GM18907 (cell line): ENCODE results near the gene KREMEN1.

Source experiments
- ATAC-seq: cut with Tn5 transposase; IDR thresholded peaks from one replicate; pipeline ENCODE4 v1.9.1; 2021; ENCODE audit warnings: mild to moderate bottlenecking, moderate library complexity; ENCODE audit not compliant: unreplicated experiment

KREMEN1 gene

DNA sequence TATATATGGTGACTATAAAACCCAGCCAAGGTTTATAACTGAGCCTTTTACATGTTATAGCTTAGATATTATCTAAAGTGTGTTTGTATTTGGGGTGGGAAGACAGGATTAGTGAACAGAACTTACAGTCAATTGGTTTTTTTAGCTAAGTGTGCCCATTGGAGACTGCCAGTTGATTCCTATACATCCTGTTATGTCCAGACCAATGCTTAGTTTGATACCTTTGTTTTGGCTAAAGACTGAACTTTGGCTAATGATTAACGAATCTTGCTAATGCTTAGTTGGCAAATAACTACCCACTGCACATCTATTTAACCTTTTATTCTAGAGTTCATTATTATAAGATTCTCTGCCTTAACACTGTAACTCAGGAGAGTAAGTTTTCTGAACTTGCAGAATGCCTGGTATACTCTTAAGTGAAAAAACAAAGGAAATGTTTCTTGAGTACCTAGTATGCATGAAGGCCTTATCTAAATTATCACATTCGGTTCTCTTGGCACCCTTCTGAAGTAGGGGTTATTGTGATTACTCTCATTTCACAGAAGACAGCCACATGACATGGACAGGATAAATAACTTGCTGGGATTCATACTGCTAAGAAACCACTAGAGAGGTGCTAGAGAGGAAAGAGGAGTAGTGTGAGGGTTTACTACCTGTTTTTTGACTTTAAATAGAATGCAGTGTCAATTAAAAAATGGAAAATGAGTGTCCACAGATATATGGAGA, 54.0 kb downstream of the KREMEN1 start:
- ATAC-seq: no peak

DNA sequence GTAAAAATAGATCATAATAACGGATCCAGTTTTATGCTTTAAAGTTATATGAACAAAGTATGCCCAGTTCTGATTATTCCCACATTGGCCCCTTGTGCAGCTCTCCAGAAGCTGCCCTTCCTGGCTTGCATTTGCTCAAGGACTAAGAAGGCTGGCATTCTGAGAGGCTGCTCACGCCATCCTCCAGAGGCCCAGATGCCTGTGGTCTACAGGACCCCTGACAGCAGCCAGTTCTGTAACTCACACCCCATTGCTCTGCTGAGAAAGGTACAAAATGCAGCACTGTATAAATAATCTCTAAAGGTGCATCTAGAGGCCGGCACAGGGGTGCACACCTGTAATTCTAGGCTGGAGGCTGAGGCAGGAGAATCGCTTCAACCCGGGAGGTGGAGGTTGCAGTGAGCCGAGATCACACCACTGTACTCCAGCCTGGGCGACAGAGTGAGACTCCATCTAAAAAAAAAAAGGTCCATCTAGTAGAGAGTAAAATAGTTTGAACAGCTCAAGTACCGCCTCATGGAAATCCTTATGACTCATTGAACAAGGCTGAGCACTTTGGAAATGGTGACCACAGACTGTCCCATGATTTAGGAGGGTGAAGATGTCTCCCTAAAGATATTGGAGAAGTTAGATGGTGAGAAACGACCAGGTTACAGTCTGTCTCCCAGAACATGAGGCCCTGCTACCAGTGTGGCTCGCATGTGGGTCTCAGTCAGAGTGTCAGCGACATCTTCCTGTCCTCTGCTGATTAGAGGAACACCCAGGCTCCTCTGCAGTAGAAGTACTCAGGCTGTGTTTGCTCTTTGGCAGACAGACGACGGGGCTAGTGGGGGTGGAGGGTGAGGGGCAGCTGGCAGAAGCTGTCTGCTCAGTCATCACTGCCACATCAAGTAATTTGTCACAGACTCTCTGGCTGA, 56.3 kb downstream of the KREMEN1 start:
- no peak for ATAC-seq

DNA sequence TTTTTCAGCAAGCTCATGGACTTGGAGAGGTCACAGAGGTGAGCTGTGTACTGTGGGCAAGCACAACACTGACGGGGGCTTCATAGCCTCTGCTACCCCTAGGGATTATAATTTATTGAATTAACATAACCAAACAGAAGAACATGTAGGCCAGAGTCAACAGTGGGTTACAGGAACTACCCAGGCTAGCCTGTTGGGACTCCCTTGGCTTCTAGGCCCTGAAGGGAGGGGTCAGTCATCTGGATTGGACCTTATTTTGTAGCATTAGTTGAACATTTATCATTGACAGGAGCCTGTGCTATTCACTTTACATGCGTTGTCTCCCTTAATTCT, 56.9 kb downstream of the KREMEN1 start:
- ATAC-seq: no peak

DNA sequence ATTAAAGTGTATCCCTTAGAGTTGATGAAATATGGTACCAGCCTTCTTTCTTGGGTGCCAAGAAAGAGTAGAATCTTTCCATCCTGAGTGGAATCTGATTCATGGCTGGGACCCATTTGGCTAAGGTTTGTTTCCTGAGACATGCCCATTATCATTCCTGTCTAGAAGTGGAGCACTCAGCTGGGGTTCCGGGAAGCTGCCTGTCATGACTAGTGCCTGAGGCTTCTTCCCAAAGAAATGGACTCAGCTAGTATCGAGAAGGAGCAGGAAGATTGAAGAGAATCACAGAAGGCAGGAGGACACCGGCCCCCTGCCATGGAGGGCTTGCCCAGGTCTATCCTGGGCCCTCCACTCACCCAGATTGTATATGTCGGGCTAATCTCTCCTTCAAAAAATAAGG, 57.6 kb downstream of the KREMEN1 start:
- no peak for ATAC-seq

DNA sequence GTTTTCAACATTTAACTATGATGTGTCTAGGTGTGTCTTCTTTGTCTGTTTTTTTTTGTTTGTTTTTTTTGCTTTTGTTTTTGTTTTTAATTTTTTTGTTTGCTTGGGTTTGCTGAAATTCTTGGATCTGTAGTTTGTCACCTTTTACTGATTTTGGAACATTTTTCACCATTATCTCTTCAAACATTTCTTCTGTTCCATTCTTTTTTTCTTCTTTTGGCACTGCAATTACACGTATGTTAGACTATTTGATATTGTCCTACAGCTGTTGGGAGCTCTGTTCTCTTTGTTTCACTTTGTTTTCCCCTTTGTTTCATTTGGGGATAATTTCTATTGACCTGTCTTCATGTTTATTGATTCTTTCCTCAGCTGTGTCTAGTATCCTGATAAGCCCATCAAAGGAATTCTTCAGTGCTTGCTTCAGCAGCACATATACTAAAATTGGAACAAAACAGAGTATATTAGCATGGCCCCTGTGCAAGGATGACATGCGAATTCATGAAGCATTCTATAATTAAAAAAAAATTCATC, 60.8 kb downstream of the KREMEN1 start:
- ATAC-seq: no peak

DNA sequence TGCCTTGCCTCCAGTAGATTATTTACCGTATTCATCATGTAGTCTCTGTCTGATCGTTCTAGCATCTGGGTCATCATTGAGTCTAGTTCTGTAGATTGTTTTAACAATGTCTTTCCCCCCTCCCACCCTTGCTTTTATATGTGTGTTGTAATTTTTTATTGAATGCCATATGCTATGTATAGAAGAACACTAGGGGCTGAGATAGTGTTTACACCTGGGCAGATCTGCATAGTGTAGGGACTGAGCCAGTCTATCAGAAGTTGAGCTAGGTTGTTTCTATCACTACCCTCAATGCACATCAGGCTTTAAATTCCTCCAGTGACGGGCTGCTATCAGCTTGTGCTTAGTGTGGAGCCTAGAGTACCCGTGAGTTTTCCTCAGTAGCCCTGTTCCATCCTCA, 61.6 kb downstream of the KREMEN1 start:
- no peak for ATAC-seq

DNA sequence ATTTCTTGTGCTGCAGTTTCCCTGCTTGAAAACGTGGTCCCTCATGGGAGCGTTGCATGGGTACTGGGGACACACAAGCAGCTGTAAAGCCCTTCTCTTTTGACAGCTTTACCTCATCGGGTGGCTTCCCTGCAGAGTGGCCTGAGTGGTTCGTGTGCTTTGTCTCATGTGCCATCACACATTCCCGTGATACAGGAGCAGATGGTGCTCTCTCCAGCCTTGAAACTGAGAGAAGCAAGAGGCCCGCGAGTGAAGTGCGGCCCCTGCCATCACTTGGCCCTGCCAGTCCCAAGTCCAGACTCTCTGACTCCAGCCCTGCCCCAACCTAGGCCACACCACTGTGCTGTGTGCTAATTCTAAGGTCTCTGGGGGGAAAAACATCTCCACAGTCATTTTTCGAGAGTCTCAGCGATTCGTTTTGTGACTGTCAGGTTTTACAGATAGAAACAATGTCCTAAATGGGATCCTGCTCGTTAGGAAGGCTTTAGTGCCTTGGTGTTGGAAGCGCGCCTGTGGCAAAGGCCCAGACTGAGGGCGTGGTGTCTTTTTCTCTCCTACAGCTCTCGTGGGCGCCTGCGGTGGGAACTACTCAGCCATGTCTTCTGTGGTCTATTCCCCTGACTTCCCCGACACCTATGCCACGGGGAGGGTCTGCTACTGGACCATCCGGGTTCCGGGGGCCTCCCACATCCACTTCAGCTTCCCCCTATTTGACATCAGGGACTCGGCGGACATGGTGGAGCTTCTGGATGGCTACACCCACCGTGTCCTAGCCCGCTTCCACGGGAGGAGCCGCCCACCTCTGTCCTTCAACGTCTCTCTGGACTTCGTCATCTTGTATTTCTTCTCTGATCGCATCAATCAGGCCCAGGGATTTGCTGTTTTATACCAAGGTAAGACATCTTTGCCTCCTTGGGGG, 64.2 kb downstream of the KREMEN1 start:
- no peak for ATAC-seq

DNA sequence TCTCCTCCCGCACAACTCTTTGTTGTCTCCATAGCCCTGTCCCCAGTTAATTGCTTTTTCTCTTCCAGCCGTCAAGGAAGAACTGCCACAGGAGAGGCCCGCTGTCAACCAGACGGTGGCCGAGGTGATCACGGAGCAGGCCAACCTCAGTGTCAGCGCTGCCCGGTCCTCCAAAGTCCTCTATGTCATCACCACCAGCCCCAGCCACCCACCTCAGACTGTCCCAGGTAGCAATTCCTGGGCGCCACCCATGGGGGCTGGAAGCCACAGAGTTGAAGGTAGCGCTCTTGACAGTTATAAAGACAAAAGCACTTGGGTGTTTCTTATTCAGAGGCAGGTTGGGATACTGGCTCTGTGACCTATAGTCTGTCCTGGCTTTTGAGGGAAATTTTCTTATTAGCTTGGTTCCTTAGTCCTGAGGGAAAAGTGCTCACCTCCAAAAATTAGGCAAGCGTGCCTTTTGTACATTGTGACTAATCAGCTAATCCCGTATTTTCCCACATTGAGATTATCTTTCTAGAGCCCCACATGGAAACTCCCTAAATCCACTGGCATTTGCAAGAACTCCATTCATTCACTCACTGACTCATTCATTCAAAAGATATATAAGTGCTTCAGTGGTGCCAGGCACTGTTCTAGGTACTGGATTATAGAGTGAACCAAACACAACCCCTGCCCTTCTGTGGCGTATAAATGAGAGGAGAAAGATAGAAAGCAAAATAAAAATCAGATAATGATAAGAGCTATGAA, 65.9 kb downstream of the KREMEN1 start:
- ATAC-seq: no peak

DNA sequence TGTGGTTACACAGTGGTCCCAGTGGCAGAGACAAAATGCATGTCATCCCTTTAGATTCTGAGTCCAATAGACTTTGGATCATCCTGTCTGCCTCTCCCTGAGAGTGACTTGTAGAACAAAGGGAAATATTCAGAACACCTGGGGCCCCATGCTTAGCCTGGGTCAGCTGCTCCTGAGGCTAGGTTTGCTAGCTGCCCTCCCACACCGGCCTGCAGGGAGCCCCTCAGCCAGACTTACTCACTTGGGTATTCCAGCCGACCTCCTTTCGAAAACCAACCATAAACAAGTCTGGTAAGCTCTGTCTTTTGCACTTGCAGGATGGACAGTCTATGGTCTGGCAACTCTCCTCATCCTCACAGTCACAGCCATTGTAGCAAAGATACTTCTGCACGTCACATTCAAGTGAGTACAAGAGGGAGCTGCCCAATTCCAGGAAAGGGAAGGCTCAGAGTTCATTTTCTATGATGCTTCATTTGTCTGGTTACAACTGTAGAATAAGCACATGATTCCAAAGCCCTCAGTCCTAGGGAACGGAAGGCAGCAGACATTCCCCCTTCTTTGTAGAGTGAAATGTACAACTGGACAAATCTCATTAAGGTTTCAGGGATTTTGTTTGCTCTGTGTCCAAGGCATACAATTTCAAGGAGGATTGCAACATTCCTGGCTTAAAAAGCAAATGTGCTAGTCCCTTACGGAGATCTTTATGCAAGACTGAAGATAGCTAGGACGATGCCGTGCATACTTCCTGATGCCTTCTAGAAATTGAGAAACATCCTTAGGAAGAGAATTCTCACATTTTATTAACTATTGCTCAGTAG, 67.3 kb downstream of the KREMEN1 start:
- no peak for ATAC-seq

DNA sequence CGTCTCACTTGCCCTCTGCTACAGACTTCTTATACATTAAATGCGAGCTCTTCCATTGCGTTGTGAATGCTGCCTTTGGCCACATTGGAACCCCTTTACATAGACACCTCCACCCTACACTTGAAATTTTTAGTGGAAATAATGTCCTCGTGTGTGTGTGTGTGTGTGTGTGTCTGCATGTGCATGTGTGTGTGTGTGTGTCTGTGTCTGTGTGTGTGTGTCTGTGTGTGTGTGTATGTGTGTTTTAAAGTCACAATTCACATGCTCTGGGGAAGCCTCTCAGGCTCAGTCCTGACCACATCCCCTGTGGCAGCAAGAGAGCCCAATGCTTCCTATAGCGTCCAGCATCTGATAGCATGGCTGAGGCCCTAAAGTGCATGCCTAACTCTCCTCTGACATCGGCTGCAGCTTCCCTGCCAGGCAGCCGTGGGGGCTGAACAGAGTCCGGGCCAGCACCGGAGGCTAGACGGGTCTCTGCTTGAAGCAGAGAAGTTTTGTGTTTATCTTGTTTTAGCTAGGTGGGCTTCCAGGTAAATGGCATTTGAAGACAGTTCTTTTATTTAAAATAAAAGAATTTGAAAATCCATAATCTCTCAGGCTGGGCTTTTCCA, 68.3 kb downstream of the KREMEN1 start:
- ATAC-seq: no peak

DNA sequence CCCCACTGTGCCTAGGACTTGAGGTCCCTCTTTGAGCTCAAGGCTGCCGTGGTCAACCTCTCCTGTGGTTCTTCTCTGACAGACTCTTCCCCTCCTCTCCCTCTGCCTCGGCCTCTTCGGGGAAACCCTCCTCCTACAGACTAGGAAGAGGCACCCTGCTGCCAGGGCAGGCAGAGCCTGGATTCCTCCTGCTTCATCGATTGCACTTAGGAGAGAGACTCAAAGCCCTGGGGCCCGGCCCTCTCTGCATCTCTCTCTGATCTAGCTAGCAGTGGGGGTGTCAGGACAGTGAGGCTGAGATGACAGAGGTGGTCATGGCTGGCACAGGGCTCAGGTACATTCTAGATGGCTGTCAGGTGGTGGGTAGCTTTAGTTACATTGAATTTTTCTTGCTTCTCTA, 69.3 kb downstream of the KREMEN1 start:
- no peak for ATAC-seq

DNA sequence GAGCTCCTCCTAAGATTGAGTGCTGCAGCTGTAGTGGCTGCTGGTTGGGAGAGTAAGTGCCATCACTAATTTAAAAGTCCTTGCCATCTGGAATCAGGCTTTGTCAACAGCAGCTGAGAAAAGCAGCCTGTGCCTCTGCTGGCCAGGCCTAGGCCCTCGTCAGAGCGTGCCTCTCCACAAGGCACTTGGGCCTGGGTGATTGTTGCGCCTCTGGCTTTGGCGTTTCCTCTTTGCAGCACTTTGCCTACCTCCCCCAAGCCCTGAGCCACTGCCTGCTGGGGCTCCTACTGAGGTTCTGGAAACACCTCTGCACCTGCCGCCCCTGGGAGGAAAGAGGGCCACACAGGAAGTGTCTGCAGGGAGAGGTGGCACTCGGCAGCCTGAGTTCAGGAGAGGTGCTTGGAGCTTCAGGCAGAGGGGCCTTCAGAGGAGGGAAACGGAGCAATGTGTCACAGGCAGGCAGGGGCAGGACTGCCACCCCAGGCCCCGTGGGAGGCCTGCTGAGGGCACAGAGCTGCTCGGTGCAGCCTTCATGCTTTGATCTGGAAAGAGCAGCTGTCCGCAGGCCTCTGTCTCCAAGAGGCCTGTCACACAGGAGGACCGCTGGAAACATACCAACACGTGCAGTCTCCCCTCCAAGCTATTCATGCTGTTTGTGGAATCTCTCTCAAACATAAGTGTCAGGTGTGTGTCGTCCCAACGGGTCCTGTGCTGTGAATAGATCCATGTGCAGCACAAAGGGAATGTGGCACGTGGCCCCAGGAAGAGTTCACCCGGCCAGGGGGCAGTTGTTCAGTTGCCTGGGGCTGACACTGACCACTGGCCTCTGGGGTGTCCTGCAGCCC, 71.3 kb downstream of the KREMEN1 start:
- no peak for ATAC-seq

DNA sequence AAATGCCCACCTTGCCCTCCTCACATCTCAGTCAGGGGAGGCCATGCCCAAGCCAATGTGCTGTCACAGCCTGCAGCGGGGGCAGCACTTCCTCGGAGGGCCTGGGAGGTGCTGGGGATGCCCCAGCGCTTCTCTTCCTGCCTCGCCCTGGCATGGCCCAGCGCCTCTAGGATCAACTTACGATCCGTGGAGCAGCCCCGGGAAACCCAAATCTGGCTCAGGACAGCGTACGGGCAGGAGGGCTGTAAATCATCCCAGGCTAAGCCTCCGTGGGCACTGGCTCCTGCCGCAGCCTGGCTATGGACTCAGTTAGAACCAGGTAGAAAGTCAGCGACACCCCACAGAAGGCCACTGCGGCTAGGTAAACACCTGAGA, 71.9 kb downstream of the KREMEN1 start:
- no peak for ATAC-seq

DNA sequence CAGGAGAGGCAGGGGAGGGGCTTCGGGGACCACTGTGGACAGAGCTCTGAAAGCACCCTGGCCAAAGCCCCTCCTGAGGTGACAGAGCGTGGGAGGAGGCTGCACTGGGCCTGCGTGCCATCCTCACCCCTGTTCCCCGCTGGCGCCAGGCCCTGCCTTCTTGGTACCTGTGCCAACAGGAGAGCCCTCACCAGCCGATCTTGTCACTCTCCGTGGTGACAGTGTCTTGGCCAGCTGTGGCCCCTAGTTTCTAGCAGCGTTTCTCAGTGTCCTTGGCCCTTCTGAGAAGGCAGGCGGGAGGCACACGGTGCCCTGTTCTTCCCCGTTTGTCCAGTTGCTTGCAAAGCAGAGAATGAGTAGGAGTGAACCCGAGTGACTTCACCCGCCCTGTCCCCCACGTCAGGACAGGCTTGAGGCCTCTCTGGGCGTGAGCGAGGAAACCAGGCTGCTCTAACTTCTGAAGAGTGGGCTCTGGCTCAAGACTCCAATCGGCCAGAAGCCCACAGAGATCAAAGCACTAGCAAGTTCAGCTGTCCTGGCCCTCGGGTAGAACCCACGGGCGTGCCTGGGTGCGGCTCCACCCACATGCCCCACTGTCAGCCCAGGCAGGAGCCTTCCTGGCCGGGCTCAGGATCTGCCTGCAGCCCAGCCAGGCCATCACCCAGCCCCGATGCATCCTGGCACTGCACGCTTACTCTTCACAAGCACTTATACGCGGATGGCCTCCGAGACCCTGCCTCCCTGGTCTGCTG, 72.7 kb downstream of the KREMEN1 start:
- no peak for ATAC-seq

DNA sequence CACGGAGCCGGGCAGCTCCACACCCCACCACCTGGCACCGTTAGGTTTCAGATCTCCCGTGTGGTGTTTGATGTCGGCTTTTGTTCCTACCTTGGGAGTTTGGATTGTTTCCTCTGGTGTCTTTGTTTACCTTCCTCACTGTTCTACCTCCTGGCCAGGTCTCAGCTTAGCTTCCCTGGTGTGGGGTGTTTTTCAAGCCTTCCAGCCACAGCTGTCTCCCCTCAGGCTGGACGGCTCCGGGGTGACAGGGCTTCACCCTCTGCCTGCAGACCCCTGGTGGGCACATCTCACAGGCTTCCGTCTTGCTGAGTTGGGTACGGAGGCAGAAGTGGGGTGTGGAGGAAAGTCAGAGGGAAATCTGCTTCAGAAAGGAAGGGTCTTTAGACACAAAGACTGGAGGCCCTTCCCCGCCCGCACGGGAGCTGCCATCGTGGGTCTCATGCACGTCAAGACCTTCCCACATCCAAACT, 73.3 kb downstream of the KREMEN1 start:
- no peak for ATAC-seq

DNA sequence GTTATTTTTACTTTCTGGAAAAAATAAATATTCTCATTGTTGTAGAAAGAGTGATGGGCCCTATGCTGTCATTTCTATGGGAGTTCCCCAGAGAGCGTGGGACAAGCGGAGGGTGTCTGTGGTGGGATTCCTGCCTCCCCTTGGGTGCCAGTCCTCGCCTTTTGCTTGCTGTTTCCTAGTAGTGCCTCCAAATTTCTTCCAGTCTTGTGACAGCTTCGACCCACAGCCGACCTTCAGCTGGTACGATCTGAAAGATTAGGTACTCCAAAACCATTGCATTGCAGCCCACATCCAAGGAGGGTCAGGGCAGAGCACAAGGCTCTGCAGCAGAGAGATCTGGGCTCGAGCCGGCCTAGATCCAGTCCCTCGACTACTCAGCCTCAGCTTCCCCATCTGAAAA, 73.9 kb downstream of the KREMEN1 start:
- ATAC-seq: no peak

DNA sequence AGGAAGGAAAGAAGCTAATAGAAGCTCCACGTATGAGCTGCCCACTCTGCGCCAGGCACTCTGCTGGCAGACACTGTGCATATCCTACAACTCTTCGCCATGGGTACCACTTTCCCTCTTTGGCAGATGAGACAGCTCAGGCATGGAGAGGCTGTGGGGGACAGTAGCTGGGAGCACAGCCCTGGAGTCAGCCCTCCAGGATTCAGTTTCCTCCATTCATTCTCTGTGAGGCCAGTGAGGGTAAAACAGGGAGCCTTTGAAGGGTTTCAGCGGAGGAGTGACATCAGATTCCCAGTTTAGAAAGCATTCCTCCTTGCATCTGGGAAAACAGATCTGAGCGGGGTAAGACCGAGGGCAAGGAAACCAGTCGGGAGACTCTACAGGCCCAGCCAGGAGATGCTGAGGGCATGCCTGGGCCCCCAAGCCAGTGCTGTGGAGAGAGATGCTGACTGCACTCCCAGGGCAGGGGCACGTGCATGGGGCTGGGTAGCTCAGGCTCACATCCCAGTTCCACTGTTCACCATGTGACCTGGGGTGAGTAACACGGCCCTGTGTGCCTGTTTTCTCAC, 74.6 kb downstream of the KREMEN1 start:
- no peak for ATAC-seq
